ENCODE results near the gene TAF4.

Gene TAF4

DNA sequence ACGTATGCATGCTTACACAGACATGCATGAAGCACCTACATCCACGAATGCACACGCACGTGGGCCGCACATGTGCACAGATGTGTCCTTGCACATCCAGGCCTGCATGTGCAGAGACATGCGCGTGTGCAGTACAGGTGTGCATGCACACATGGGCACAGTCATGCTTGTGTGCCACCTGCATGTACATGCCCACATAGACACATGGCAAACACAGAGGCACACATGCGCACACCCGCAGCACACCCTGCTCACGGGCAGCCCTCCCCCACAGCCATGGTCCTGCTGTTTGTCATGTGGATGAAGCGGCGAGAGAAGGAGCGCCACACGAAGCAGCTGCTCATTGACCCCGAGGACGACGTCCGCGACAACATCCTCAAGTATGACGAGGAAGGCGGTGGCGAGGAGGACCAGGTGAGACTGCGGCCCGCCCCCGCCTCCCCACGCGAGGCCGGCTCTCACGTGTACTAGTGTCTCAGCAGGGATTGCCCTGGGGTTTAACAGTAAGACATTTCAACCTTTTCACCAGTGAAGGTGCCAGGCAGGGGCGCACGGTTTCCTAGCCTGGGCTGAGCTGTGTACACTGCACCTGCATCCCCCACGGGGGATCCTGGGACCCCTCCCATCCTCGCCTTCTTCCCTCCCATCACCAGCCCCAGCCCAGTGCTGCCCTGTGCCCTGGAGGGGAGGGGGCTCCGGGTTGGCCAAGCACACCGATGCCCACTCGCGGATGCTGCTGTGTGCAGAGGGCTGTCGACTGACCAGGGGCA, 132.8 kb downstream of the TAF4 start:
- in situ Hi-C loops (cut with HindIII; ENCODE audit: low pct_ligation_motif_present, low pct_unique_long_range_greater_than_20kb, low sequenced_read_pairs), result no loop called here
- no peak for DNase-seq

DNA sequence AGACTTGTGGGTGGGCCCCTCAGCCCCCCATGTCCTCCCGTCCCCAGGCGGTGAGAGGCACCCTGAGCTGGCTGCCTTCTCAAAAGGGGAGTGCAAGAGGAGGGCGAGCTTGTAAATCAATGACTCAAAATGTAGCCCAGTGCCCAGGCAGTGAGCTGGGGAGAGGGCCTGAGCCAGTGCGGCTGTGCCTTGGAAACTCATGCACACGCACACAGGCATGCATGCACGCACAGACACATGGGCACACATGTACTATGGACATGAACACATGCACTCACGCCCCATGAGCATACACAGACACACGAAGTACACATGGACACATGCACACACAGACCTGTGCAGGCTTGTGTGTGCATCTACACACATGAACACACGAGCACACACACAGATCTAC, 133.5 kb downstream of the TAF4 start:
- in situ Hi-C loops (cut with HindIII; ENCODE audit: low pct_ligation_motif_present, low pct_unique_long_range_greater_than_20kb, low sequenced_read_pairs), result no loop called here
- no peak for DNase-seq

DNA sequence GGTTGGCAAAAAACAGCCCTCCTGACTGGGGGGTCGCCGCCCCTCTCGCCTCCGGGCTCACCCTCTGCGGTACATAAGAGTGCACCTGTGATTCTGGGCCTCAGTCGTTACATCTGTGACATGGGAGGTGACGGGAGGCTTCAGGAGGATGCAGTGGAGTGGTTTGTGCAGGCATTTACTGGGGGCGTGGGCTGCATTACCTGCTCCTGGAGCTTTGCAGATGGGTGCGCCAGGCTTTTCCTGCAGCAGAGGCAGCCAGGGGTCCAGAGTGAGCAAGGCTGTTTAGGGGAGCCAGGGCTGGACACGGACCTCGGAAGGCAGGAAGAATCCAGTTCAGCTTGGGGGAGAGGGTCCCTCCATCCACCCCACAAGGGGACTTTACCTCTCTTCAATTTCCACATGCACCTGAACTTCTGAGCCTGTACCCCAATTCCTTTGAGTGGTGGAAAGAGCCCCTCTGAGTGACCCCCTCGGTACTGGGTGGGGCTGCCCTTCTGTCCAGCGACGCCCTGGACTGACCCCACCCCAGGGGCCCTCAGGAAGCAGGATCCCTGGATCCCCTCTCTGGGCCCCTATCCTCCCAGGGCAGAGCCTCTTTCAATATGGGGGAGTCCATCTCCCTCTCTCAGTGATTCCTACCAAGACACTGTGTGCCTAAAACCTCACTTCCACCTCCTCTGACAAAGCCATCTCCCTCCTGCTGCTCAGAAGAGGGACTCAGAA, 134.0 kb downstream of the TAF4 start:
- DNase-seq, result no peak
- in situ Hi-C loops (cut with HindIII; ENCODE audit: low pct_ligation_motif_present, low pct_unique_long_range_greater_than_20kb, low sequenced_read_pairs), result no loop called here

DNA sequence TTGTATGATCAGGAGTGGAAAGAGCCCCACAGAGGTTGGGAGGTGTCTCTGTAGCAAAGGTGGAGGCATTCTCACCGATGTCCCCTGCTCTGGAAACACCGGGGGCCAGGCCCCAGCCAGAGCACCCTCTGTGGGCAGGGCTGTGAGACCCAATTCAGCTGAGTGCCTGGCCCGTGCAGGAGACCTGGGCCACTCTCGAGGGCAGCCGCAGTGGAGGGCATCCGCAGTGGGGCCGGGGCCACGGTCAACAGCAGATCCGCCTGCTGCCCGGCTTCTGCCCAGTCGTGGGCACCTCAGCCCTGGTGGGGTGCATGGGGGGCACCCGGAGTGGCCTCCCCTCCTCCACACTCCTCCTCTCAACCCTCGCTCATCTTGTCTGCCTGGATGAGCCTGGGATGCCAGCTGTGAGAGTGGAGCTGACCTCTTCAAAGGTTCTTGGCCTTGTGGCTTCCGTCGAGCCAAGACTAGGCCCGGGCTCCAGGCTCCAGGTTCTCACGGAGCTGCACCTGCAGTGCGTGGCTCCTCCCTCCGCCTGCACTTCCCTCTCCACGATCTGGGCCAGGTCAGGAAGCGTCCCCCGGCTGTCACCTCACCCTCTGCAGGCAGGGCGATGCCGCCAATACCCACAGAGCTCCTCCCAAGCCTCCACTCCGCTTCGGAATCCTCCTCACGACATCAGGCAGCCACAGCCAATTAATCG, 134.8 kb downstream of the TAF4 start:
- in situ Hi-C loops (cut with HindIII; ENCODE audit: low pct_ligation_motif_present, low pct_unique_long_range_greater_than_20kb, low sequenced_read_pairs), result no loop called here
- DNase-seq, result no peak

DNA sequence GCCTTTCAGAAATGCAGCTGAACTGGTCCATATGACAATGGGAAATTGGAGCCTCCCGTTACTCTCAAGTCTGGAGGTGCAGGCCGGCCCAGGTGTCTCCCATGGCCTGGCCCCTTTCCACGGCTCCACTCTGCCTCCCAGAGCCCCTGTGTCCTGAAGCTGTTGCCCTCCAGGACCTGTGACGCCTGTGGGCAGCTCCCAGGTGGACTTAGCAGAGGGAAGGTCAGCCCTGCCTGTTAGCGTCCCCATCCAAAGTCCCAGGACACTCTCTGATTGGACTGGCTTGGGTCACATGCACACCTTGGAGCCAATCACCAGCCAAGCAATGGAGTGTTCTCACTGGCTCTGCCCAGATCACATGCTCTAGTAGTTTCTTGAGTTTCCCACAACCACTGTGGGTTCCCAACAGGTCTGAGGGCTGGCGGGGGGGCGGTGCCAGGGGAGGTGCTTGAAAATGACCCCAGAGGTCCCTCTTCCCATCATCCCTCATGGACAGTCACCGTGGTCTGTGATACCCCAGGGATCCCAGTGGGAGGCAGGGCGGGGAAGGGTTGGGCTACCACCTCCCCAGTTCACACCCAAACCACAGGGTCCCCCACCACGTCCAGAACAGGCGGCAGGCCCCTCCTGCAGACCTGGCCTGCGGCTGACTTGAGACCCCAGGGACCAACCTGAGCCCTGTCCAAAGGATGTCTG, 135.6 kb downstream of the TAF4 start:
- in situ Hi-C loops (cut with HindIII; ENCODE audit: low pct_ligation_motif_present, low pct_unique_long_range_greater_than_20kb, low sequenced_read_pairs), result no loop called here
- no peak for DNase-seq

DNA sequence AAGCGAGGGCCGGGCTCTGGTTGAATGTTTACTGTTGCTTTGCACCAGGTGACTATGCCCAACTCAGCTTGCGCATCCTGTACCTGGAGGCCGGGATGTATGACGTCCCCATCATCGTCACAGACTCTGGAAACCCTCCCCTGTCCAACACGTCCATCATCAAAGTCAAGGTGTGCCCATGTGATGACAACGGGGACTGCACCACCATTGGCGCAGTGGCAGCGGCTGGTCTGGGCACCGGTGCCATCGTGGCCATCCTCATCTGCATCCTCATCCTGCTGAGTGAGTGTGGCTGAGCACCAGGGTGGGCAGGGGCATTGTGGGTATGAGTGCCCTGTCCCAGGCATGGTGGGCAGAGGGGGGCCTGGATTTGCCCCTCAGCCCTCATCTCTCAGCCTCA, 136.1 kb downstream of the TAF4 start:
- no peak for DNase-seq
- in situ Hi-C loops (cut with HindIII; ENCODE audit: low pct_ligation_motif_present, low pct_unique_long_range_greater_than_20kb, low sequenced_read_pairs), result no loop called here

DNA sequence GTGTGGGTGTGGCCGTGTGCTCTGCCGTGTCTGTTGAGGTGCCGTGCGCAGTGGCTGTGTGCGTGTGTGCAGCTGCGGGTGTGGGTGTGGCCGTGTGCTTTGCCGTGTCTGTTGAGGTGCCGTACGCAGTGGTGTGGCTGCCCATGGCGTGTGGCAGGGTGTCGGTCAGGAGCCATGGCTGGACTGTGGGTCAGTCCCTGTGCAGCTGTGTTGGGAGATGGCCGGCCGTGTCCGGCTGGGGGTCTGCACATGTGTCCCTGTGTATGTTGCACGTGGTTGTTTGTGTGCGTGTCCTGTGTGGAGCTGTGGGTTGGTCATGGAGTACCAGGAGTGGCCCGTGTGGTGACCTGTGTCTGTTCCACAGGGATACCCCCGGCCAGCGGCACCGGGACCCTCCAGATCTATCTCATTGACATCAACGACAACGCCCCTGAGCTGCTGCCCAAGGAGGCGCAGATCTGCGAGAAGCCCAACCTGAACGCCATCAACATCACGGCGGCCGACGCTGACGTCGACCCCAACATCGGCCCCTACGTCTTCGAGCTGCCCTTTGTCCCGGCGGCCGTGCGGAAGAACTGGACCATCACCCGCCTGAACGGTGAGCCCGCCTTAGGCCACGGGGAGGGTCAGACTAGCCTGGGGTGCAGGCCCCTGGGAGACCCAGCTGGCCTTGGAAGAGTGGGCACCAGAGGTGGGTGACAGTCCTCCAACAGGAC, 137.7 kb downstream of the TAF4 start:
- in situ Hi-C loops (cut with HindIII; ENCODE audit: low pct_ligation_motif_present, low pct_unique_long_range_greater_than_20kb, low sequenced_read_pairs), result no loop called here
- DNase-seq, result no peak

DNA sequence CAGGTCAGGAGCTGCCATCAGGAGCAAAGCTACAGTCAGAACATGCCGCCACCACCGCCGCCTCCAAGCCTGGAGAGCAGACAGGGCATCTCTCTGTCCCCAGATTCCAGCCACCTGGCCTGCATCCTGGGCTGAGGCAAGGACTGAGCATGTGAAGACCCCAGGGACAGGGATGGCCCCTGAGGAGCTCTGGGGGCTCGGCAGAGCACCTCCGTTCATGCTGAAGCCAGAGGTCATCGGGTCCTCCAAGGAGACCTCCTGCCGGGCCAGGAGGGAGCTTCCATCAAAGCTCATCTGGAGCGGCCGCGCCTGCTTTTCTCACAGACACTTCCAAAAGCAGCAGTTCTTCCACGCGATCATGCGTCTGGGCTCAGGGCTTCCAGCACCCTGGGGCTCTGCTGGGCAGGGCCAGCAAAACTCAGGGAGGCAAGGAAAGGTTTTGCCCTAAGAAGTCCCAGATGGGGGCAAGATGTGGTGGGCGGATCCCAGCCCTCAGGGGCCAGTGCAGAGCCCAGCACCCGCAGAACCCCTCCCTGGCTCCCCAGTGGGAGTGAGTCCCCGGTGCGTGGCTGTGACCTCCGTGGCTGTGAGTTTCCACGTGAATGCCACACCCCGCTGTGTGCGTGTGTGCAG, 138.4 kb downstream of the TAF4 start:
- DNase-seq, result no peak

DNA sequence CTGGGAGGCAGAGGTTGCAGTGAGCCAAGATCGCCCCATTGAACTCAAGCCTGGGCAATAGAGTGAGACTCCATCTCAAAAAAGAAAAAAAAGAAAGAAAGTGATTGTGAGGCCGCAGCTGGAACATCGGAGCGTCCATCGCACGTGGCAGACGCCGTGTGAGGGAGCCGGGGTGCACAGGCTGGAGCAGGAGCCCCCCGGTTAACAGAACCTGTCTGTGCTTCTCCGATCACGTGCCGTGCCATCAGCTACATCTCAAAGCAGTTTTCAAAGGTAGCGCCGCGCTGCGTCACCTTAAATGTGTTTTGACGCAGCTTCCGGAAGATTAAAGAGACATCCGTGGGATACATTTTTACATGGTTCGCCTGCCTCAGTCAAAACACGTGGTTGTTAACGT, 138.9 kb downstream of the TAF4 start:
- no peak for DNase-seq
- in situ Hi-C loops (cut with HindIII; ENCODE audit: low pct_ligation_motif_present, low pct_unique_long_range_greater_than_20kb, low sequenced_read_pairs), result no loop called here

More for the DNA sequence above, 138.4 kb downstream of the TAF4 start:
- in situ Hi-C loops (cut with HindIII; ENCODE audit: low pct_ligation_motif_present, low pct_unique_long_range_greater_than_20kb, low sequenced_read_pairs), result no loop called here

DNA sequence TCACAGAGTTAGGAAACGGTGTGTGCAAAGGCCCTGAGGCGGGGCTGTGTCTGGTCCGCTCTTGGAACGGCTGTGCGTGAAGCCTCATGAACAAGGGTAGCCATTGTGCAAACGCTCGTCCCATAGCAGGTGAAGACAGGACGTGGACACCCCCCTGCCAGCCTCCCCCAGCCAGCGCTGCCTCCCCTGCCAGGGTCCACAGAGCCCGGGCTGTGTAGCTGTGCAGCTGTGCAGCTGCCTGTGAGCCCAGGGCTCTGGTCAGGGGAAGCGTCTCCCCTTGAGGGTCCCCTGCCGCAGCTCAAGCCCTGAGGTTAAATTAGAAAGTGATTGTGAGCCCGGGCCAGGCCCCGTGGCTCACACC, 139.4 kb downstream of the TAF4 start:
- in situ Hi-C loops (cut with HindIII; ENCODE audit: low pct_ligation_motif_present, low pct_unique_long_range_greater_than_20kb, low sequenced_read_pairs), result no loop called here
- no peak for DNase-seq

DNA sequence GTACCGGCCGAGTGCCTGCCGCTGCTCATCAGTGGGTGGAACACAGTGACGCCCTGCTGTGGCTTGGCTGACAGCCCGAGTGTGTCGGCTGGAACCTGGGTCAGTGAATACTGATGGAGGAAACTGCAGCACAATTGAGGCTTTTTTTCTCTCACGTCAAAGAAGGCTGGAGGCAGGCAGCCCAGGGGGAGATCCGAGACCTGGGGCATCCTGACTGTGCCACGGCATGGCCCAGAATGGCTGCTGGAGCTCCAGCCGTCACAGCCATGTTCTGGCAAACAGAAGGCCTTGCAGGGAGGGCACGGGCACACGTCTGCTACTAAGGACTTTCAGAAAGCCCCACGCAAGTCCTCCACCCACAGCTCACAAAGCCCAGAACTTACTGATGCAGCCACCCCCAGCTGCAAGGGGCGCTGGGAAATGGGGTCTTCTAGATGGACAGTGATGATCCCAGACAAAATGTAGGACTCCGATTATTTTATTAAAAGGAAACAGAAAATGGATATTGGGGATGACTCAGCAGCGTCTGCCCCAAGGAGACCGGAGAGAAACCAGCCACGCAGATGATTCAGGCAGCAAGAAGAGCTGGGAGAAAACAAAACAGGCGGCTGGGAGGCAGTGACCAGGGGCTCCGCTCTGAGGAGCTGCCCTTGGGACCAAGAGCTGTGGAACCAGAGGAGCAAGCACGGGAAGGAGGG, 140.0 kb downstream of the TAF4 start:
- peak; percentile 90 for DNase-seq
- in situ Hi-C loops (cut with HindIII; ENCODE audit: low pct_ligation_motif_present, low pct_unique_long_range_greater_than_20kb, low sequenced_read_pairs), result no loop called here

DNA sequence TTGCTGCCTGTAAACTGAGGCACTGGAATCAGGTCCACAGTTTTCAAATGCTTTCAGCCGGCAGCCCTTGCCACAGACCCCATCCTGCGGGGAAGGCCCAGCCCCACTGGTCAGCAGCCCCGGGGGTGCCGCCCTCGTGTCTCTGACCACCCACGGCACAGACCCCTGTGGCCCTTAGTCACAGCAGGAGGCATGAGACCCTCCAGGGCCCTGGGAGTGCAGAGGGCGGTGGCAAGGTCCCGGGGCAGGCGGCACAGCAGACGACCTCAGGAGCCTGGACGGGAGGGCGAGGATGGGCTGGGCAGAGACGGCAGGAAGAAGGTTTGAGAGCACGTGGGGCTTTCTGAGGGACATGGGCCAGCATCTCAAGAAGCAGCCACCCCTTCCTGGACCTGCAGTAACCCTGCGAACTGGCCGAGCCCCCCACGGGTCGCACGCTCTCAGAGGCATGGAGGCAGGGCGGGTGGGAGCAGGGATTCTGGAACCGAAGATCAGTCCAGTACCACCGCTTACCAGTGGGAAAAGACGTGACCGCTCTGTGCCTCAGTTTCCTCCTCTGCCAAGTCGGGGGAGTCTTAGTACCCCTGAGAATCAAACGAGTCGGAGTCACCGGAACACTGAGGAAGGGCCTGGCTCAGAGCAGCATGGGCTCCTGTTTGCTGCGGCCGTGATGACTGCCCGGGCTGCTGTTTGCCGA, 140.7 kb downstream of the TAF4 start:
- DNase-seq, result no peak
- in situ Hi-C loops (cut with HindIII; ENCODE audit: low pct_ligation_motif_present, low pct_unique_long_range_greater_than_20kb, low sequenced_read_pairs), result no loop called here
